ENCODE measurements around the gene LIME1. TPM values are rescaled to one million over a fixed set of nuclear protein-coding genes. Genes with fewer than 3 reads are reported as not detected.

LIME1 gene
- total and polyA plus RNA-seq, 10 of the 15 experiments (the other 5 are each of a cell fraction or from before 2014, with no cell fraction given): 0.35 to 154 (median 49.9) TPM

Small RNA genes within 50 kb of the gene (small RNA-seq; reads per million reads assigned to genes)
- gene LIME1: 0.43 reads per million, percentile 5 among the genes with 10 or more reads in this experiment
- not detected for gene TNFRSF6B

Other genes starting within 250 kb of the LIME1 start
Only the 7 nearest of the 21 such genes appear.
- gene STMN3, start 83.2 kb upstream of the LIME1 start, total RNA-seq (2014; rRNA removed): 2.1 and 3.6 TPM in 2 replicates
- gene STMN3, start 83.2 kb upstream of the LIME1 start, total RNA-seq (2014; rRNA removed; fragmentation: Illumina TruSeq; extraction: Trizol): 0.64 and 0.81 TPM in 2 replicates
- 2.1 and 2.5 TPM in 2 replicates for gene STMN3, start 83.2 kb upstream of the LIME1 start, total RNA-seq (2021)
- 0.97 and 1.4 TPM in 2 replicates for gene STMN3, start 83.2 kb upstream of the LIME1 start, polyA plus RNA-seq (2011; rRNA removed)
- gene STMN3, start 83.2 kb upstream of the LIME1 start, polyA plus RNA-seq (2014; fragmentation: Illumina TruSeq; extraction: Trizol): 0.08 and 0.22 TPM in 2 replicates
- under 1 TPM in 1 of 2 experiments, not detected in 1; 0.09 TPM for gene STMN3, start 83.2 kb upstream of the LIME1 start, polyA plus RNA-seq (2014; fragmentation: Nextera tagmentation; extraction: Ambion mirVana)
- 2.3 and 2.5 TPM in 2 replicates for gene STMN3, start 83.2 kb upstream of the LIME1 start, polyA plus RNA-seq (2014; rRNA removed)
- 1 to 10 TPM; 1.0 to 1.5 TPM for gene STMN3, start 83.2 kb upstream of the LIME1 start, polyA plus RNA-seq (2016; fragmentation: Nextera tagmentation; extraction: Ambion mirVana)
- 14.5 and 18.0 TPM in 2 replicates for gene RTEL1, start 78.4 kb upstream of the LIME1 start, total RNA-seq (2014; rRNA removed)
- gene RTEL1, start 78.4 kb upstream of the LIME1 start, total RNA-seq (2014; rRNA removed; fragmentation: Illumina TruSeq; extraction: Trizol): 5.0 and 5.9 TPM in 2 replicates
- gene RTEL1, start 78.4 kb upstream of the LIME1 start, total RNA-seq (2021): 29.5 and 37.2 TPM in 2 replicates
- gene RTEL1, start 78.4 kb upstream of the LIME1 start, polyA plus RNA-seq (2011; rRNA removed): 7.5 and 14.9 TPM in 2 replicates
- 3.9 and 7.7 TPM in 2 replicates for gene RTEL1, start 78.4 kb upstream of the LIME1 start, polyA plus RNA-seq (2014; fragmentation: Illumina TruSeq; extraction: Trizol)
- gene RTEL1, start 78.4 kb upstream of the LIME1 start, polyA plus RNA-seq (2014; fragmentation: Nextera tagmentation; extraction: Ambion mirVana): under 1 TPM in 1 of 2 experiments, not detected in 1; 0.40 TPM
- gene RTEL1, start 78.4 kb upstream of the LIME1 start, polyA plus RNA-seq (2014; rRNA removed): 15.8 and 16.8 TPM in 2 replicates
- 10 to 100 TPM; 15.6 to 17.0 TPM for gene RTEL1, start 78.4 kb upstream of the LIME1 start, polyA plus RNA-seq (2016; fragmentation: Nextera tagmentation; extraction: Ambion mirVana)
- 0.71 and 1.8 TPM in 2 replicates for gene TNFRSF6B, start 40.0 kb upstream of the LIME1 start, total RNA-seq (2014; rRNA removed)
- gene TNFRSF6B, start 40.0 kb upstream of the LIME1 start, total RNA-seq (2014; rRNA removed; fragmentation: Illumina TruSeq; extraction: Trizol): not detected in 2 replicates
- not detected in 2 replicates for gene TNFRSF6B, start 40.0 kb upstream of the LIME1 start, total RNA-seq (2021)
- not detected in 2 replicates for gene TNFRSF6B, start 40.0 kb upstream of the LIME1 start, polyA plus RNA-seq (2011; rRNA removed)
- not detected in 2 replicates for gene TNFRSF6B, start 40.0 kb upstream of the LIME1 start, polyA plus RNA-seq (2014; fragmentation: Illumina TruSeq; extraction: Trizol)
- not detected for gene TNFRSF6B, start 40.0 kb upstream of the LIME1 start, polyA plus RNA-seq (2014; fragmentation: Nextera tagmentation; extraction: Ambion mirVana)
- gene TNFRSF6B, start 40.0 kb upstream of the LIME1 start, polyA plus RNA-seq (2014; rRNA removed): 1.9 and 2.2 TPM in 2 replicates
- under 1 TPM in 1 of 2 experiments, not detected in 1; 0.67 TPM for gene TNFRSF6B, start 40.0 kb upstream of the LIME1 start, polyA plus RNA-seq (2016; fragmentation: Nextera tagmentation; extraction: Ambion mirVana)
- 40.6 and 41.6 TPM in 2 replicates for gene ARFRP1, start 28.7 kb upstream of the LIME1 start, total RNA-seq (2014; rRNA removed)
- gene ARFRP1, start 28.7 kb upstream of the LIME1 start, total RNA-seq (2014; rRNA removed; fragmentation: Illumina TruSeq; extraction: Trizol): 18.2 and 21.6 TPM in 2 replicates
- gene ARFRP1, start 28.7 kb upstream of the LIME1 start, total RNA-seq (2021): 52.1 and 55.1 TPM in 2 replicates
- gene ARFRP1, start 28.7 kb upstream of the LIME1 start, polyA plus RNA-seq (2011; rRNA removed): 23.1 and 27.6 TPM in 2 replicates
- gene ARFRP1, start 28.7 kb upstream of the LIME1 start, polyA plus RNA-seq (2014; fragmentation: Illumina TruSeq; extraction: Trizol): 5.2 and 11.7 TPM in 2 replicates
- gene ARFRP1, start 28.7 kb upstream of the LIME1 start, polyA plus RNA-seq (2014; fragmentation: Nextera tagmentation; extraction: Ambion mirVana): 1 to 10 TPM in 1 of 2 experiments, under 1 TPM in 1; 0.37 to 3.5 TPM
- gene ARFRP1, start 28.7 kb upstream of the LIME1 start, polyA plus RNA-seq (2014; rRNA removed): 42.6 and 49.0 TPM in 2 replicates
- gene ARFRP1, start 28.7 kb upstream of the LIME1 start, polyA plus RNA-seq (2016; fragmentation: Nextera tagmentation; extraction: Ambion mirVana): 10 to 100 TPM; 66.8 to 71.7 TPM
- 23.3 and 24.4 TPM in 2 replicates for gene ZGPAT, start 28.6 kb upstream of the LIME1 start, total RNA-seq (2014; rRNA removed)
- gene ZGPAT, start 28.6 kb upstream of the LIME1 start, total RNA-seq (2014; rRNA removed; fragmentation: Illumina TruSeq; extraction: Trizol): 5.3 and 7.4 TPM in 2 replicates
- 34.8 and 37.2 TPM in 2 replicates for gene ZGPAT, start 28.6 kb upstream of the LIME1 start, total RNA-seq (2021)
- gene ZGPAT, start 28.6 kb upstream of the LIME1 start, polyA plus RNA-seq (2011; rRNA removed): 4.8 and 12.7 TPM in 2 replicates
- 1.3 and 4.9 TPM in 2 replicates for gene ZGPAT, start 28.6 kb upstream of the LIME1 start, polyA plus RNA-seq (2014; fragmentation: Illumina TruSeq; extraction: Trizol)
- gene ZGPAT, start 28.6 kb upstream of the LIME1 start, polyA plus RNA-seq (2014; fragmentation: Nextera tagmentation; extraction: Ambion mirVana): under 1 TPM; 0.58 to 0.79 TPM
- 26.7 and 31.6 TPM in 2 replicates for gene ZGPAT, start 28.6 kb upstream of the LIME1 start, polyA plus RNA-seq (2014; rRNA removed)
- 10 to 100 TPM; 42.5 to 52.9 TPM for gene ZGPAT, start 28.6 kb upstream of the LIME1 start, polyA plus RNA-seq (2016; fragmentation: Nextera tagmentation; extraction: Ambion mirVana)
- 26.0 and 32.1 TPM in 2 replicates for gene SLC2A4RG, start 3.1 kb downstream of the LIME1 start, total RNA-seq (2014; rRNA removed)
- gene SLC2A4RG, start 3.1 kb downstream of the LIME1 start, total RNA-seq (2014; rRNA removed; fragmentation: Illumina TruSeq; extraction: Trizol): 11.4 TPM in 2 replicates
- gene SLC2A4RG, start 3.1 kb downstream of the LIME1 start, total RNA-seq (2021): 64.2 and 65.9 TPM in 2 replicates
- gene SLC2A4RG, start 3.1 kb downstream of the LIME1 start, polyA plus RNA-seq (2011; rRNA removed): 7.5 and 11.8 TPM in 2 replicates
- 0.59 and 5.4 TPM in 2 replicates for gene SLC2A4RG, start 3.1 kb downstream of the LIME1 start, polyA plus RNA-seq (2014; fragmentation: Illumina TruSeq; extraction: Trizol)
- 1 to 10 TPM in 1 of 2 experiments, under 1 TPM in 1; 0.34 to 2.8 TPM for gene SLC2A4RG, start 3.1 kb downstream of the LIME1 start, polyA plus RNA-seq (2014; fragmentation: Nextera tagmentation; extraction: Ambion mirVana)
- 47.2 and 52.6 TPM in 2 replicates for gene SLC2A4RG, start 3.1 kb downstream of the LIME1 start, polyA plus RNA-seq (2014; rRNA removed)
- gene SLC2A4RG, start 3.1 kb downstream of the LIME1 start, polyA plus RNA-seq (2016; fragmentation: Nextera tagmentation; extraction: Ambion mirVana): 10 to 100 TPM; 14.9 to 19.8 TPM
- gene ZBTB46, start 94.6 kb downstream of the LIME1 start, total RNA-seq (2014; rRNA removed): 0.45 and 0.98 TPM in 2 replicates
- gene ZBTB46, start 94.6 kb downstream of the LIME1 start, total RNA-seq (2014; rRNA removed; fragmentation: Illumina TruSeq; extraction: Trizol): 0.18 and 0.23 TPM in 2 replicates
- 0.92 and 1.0 TPM in 2 replicates for gene ZBTB46, start 94.6 kb downstream of the LIME1 start, total RNA-seq (2021)
- 0.46 and 0.77 TPM in 2 replicates for gene ZBTB46, start 94.6 kb downstream of the LIME1 start, polyA plus RNA-seq (2011; rRNA removed)
- 0.08 and 0.15 TPM in 2 replicates for gene ZBTB46, start 94.6 kb downstream of the LIME1 start, polyA plus RNA-seq (2014; fragmentation: Illumina TruSeq; extraction: Trizol)
- under 1 TPM; 0.31 to 0.37 TPM for gene ZBTB46, start 94.6 kb downstream of the LIME1 start, polyA plus RNA-seq (2014; fragmentation: Nextera tagmentation; extraction: Ambion mirVana)
- 0.24 and 0.26 TPM in 2 replicates for gene ZBTB46, start 94.6 kb downstream of the LIME1 start, polyA plus RNA-seq (2014; rRNA removed)
- under 1 TPM; 0.21 to 0.43 TPM for gene ZBTB46, start 94.6 kb downstream of the LIME1 start, polyA plus RNA-seq (2016; fragmentation: Nextera tagmentation; extraction: Ambion mirVana)

Measured in GM12878 (cell line).